NCI-H2196 treated with DMSO at 0.1 percent for 48 hours (cell line): ENCODE data around the gene MTFMT.
"Not testable (repeated sequence)": the region's sequence is repeated elsewhere in the genome, so short reads cannot be mapped to it uniquely, and the experiment has no call there.

Source experiments
- DNase-seq: peaks from one replicate; lab custom pipeline; 2025; ENCODE audit not compliant: unreplicated experiment; lab: John Stamatoyannopoulos, UW

Gene MTFMT

GRCh38 chr15:65060641-65061397 lies 31.4 kb upstream of the MTFMT start:
- no peak for DNase-seq

GRCh38 chr15:65059931-65060596 lies 30.6 kb upstream of the MTFMT start:
- DNase-seq: no peak

DNA sequence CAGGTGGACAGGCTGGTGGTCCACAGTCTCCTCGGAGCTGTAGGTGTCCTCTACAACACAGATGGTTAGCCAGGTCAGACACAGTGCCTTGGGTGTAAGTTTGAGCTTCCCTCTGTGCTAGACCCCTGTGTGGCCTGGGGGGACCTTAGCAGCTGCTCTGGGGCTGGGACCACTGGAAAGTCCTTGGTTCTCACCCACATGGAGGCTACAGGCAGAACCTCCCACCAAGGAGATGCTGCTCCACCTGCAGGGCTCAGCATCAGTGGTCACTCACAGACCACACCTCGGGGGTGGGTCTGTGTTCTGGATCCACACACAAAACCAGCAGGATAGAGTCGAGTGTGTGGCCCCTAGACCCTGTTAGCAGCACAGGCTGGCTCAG lies 29.9 kb upstream of the MTFMT start:
- DNase-seq: no peak

DNA sequence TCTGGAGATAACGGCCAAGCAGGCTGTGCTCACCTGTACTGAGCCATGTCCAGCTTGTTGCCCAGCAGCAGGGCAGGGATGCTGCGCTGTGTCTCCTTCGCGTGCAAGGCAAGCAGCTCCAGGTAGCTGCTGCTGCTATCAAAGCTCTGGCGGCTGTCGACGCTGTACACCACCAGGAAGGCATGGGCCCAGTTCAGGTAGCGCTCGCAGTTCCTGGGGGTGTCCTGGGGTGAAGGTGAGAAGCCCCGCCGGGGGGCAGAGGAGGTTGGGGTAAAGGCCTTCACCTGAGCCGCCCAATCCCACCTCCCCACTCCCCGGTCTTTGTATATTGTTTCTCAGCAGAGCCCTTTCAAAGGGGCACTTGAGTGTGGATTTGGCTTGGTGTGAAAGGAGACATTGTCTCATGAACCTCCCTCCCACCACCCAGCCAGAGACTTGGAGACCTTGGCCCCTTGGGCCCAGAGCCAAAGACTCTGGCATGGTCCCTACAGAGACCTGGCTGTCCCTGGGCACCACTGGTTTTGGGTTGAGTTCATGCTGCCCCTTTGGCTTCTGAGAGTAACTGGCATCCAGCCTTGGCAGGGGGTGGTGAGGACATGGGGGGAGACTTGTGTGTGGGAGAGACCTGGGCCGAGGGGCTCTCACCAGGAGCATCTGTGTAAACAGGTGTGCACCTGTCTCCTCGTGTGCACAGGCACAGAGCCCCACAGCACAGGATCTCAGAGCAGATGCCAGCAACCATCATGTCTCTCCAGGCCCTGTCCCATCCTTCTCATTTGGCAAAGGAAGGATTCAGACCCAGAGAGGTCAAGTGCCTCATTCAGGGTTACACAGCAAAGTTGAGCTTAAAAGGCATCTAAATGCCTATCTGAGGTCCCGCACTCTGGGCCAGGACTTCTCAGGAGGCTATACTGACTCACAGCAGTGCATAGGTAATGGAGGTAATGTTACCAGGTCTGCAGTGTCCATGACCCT lies 29.2 kb upstream of the MTFMT start:
- no peak for DNase-seq

- DNase-seq: no peak
Measured at GRCh38 chr15:65057549-65057940, 28.1 kb upstream of the MTFMT start.

DNA sequence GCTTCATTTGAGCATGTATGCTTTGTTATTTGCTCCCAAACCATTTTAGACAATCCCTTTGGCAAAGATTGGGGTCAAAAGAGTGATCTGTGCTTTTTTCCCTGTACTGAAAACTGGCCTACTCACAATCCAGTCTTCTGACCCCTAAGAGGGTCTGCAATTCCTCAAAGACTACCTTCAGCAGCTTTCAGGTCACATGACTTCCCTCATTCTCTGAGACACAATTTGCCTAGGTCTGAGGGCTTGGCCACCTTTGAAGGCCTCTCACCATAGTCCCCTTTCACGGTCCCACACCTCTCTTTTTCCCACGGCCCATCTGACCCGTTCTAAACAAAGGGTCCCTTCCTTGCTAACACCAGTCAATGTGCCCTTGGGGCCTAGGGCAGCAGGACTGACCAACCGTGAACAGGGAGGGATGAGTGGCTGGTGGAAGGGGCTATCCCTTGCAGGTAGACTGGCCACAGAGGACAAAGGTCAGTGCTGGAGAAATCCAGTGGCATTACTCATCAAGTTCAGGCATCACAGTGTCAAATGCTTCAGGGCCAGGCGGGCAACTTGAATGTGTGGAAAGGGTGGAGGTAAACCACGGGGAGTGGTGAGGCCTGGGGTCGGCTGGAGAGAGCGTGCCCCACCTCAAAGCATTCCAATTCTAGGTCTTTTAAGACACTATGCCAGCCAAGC lies 27.6 kb upstream of the MTFMT start:
- no peak for DNase-seq

DNA sequence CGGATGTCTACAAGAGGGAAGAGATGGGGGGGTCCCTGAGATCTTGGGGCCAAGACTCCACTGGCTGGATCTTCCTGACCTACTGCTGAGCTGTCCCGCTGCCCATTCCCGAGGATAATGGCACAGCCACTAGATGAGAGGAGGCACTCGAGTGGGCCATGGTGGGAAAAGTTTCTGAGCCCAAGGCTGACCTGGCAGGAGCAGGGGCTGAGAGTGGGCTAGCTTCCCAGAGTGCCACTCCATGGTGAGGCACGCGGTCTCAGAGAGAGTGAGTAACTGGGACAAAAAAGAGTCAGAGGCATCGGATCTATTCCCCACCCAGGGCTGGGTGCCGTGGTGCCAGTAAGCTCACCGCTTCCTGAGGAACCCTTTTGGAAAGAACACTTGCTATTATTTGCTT lies 26.7 kb upstream of the MTFMT start:
- no peak for DNase-seq

GRCh38 chr15:65055201-65055870 lies 25.9 kb upstream of the MTFMT start:
- DNase-seq: no peak

DNA sequence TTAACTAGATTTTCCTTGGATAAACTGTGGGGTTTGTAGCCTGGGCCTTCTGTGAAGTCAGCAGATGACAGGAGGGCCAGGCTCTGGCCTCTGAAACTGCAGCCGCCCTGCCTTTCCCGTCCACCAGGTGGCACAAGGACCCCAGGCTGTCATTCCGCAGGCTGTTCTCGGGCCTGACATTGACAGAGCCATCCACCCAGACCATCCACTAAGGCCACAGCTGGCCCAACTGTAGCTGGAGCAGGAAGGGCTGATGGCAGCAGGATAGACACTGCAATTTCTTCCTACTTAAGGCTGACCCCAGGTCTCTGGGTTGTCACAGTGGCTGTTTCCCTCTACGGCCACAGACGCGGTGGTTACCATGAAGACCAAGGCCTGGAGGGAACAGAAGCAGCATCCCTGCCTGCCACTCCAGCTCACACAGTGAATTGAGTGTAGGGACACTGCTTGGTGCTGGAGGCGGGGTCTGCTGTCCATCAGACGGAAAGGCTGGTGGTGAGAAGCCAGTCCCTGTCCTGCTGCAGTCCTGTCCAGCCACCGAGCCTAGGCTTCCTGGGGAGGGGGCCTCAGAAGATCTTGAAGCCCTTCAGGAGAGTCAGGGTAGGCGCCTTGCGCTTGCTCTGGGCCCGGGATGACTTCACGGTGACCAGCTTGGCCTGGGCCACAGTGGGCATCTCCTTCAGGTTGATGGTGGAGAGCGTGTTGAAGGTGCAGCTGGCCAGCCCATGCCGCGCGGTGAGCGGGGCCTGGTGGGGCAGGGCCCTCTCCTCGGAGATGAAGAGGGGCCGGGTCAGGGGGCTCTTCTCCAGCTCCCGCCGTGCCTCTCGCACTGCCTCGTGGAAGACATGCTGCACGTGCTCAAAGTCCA lies 25.1 kb upstream of the MTFMT start:
- peak; percentile 35 for DNase-seq

DNA sequence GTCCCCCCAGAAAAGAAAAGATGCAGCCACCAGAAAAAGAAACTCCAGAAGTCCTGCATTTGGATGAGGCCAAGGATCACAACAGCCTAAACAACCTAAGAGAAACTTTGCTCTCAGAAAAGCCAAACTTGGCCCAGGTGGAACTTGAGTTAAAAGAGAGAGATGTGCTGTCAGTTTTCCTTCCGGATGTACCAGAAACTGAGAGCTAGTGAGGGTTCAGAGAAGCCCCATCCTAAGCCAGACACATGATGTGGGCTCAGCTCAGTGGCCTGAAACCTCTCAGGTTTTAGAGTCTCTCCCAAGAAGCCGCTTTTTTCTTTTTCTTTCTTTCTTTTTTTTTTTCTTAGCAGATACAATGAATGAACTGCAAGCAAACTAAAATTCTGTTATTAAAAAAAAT lies 23.5 kb upstream of the MTFMT start:
- no peak for DNase-seq

DNA sequence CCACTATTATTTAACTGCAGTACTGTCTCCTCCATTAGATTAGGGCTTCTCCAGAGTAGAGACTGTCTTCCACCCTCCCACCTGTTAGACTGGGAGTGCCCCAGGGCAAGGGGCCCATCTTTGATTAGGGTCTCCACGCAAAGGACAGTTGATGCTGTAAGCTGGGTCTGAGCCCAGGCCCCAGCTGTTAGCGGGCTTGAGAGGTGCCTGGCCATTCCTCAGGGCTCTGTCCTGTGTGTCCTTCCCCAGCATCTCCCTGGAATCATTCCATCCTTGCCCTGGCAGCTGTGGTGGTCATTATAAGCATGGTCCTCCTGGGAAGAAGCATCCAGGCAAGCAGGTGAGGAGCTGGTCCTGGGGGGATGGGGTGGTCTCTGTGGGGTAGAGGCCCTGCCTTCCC lies 21.8 kb upstream of the MTFMT start:
- DNase-seq: no peak

DNA sequence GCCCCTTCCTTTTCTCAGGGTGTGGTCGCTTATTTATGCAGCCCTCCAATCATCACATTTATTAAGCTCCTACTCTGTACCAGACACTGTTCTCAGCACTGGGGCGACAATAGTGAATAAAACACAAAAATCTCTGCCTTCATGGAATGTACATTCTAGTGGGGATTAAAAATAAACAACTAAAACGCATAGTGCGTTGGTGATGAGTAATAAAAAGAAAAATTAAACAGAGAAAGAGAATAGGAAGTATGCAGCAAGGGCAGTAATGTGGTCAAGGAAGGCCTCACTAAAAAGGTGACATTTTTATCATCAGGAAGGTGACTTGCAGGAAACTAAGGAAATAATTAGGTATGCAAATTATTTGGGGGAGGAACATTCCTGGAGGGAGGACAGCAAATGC lies 20.8 kb upstream of the MTFMT start:
- DNase-seq: no peak

- DNase-seq: peak; percentile 54
Measured at GRCh38 chr15:65049418-65049840, 20.0 kb upstream of the MTFMT start.

DNA sequence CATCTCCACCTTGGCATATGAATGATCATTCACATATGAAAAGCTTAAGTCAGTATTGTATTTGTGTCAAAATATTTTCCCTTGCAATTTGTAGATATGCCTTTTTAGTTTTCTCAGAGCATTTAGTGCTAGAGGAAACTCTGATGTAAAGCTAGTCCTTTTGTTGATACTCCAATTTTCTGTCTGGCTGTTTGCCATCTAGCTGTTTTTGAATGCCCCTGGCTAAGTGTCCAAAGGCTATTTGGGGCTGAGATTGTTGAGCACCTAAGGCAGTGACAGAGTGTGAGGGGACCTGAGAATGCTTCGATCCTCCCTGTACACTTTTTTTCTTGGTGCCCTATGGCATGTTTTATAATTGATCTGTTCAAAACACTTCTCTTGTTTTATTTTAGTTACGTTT lies 18.8 kb upstream of the MTFMT start:
- no peak for DNase-seq

DNA sequence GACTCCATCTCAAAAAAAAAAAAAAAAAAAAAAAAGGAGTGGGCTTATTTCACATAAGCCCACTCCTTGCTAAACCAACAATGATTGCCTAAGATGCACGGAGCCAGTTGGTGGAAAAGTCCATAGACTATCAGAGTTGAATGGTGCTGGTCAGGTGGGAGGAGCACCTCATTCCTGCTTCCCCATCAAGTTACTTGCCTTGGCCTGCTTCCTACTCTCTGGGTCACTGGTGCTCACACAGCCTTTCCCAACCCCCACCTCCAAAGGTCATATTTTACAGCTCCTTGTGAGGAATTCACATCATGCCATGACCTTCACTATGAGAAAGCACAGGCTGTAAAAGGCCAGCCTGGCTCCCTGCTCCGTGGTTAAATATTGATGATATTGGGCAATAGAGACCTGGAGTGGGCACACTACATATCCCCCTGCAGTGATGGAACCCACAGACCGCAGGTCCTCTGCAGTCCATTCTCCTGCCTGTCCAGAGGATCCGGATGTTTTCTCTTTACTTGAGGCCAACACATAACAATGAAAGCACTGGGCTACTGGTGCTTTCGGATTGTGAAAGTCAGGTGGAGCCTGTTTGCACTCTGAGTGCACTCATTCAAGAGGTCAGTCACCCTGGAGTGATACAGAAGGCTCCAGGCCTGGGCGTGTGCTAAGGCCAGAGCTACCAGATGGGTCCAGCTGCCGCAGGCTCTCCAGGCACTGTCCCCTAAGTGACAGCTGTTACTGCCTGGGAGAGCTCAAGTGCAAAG lies 15.5 kb upstream of the MTFMT start, which contains the start of gene SLC51B:
SLC51B (plus strand) TSS at position 664 of the 758 bp plus-strand sequence. CDS start 4,618 bp downstream, outside the sequence.
- peak; percentile 32 for DNase-seq

DNA sequence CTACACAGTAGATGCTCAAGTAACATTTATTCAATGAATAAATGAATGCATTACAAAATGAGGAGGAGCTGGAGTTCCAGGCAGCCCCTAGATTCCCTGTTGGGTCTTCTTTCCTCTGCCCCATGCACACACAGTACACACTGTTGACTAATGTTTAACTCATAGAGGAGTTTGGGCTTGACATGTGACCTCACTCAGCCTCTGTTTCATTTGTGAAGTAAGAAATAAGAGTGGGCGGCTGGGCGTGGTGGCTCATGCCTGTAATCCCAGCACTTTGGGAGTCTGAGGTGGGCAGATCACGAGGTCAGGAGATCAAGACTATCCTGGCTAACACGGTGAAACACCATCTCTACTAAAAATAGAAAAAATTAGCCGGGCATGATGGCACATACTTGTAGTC lies 14.8 kb upstream of the MTFMT start:
- not testable (repeated sequence) for DNase-seq

GRCh38 chr15:65042776-65043327 lies 13.4 kb upstream of the MTFMT start:
- DNase-seq: no peak

DNA sequence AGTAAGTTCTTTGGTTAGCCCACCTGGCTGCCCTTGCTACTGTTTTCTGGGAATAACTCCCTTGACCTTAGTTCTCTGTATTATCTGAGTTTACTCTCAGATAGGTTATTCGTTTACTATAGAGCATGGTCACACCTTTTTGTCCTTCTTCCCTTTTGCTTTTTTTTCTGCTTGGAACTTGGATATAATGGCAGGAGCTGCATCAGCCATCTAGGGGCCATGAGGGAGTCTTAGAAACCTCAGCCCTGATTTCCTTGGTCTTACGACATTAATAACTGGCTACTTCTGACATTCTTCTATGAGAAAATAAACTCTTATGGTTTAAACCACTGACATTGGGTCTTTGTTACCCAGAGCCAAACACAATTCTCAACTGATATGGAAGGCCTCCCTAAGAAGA lies 12.3 kb upstream of the MTFMT start:
- DNase-seq: no peak
